Sigmoid colon (tissue), 7 donors: ENCODE measurements around the gene FAM50B. TPM values are rescaled to one million over a fixed set of nuclear protein-coding genes. Genes with fewer than 3 reads are reported as not detected.

ENCODE experiments used
- DNase-seq: peaks from one replicate; pipeline ENCODE4 v3.0.0-alpha.2; 2019
- H3K27ac ChIP-seq, 4 donors: fragments of 200-600 bp; sonication (generic); one replicate each; pipeline ENCODE4 v1.5.1; 2016 to 2019; ENCODE audit warnings: mild to moderate bottlenecking in 1 of 4
- H3K27me3 ChIP-seq, 3 donors: fragments of 200-600 bp; sonication (generic); one replicate each; pipeline ENCODE4 v1.5.1; 2019; ENCODE audit warnings: mild to moderate bottlenecking in 1 of 3
- H3K36me3 ChIP-seq, 4 donors: fragments of 200-600 bp; sonication (generic); one replicate each; pipeline ENCODE4 v1.5.1; 2016 to 2019
- H3K4me1 ChIP-seq, 4 donors: fragments of 200-600 bp; sonication (generic); one replicate each; pipeline ENCODE4 v1.5.1; 2017 to 2019
- H3K4me3 ChIP-seq, 4 donors: fragments of 200-600 bp; sonication (generic); one replicate each; pipeline ENCODE4 v1.5.1; 2017 to 2019; ENCODE audit warnings: mild to moderate bottlenecking in 2 of 4, moderate library complexity in 1 of 4
- H3K9me3 ChIP-seq, 4 donors: fragments of 200-600 bp in 3 of 4; sonication (generic) in 3 of 4; one replicate each; pipeline versions ENCODE4 v1.5.1 to v1.6.1; 2013 to 2019
- CTCF ChIP-seq, 4 experiments: fragments of 450-650 bp in 3 of 4; fragments of 200-600 bp in 1 of 4; IDR thresholded peaks; one replicate each; pipeline ENCODE4 v1.5.1; 2016 to 2019; ENCODE audit warnings: antibody characterized with exemption in 4 of 4, mild to moderate bottlenecking in 3 of 4, moderate library complexity in 2 of 4
- EP300 ChIP-seq, 4 donors: sonication (generic); formaldehyde crosslinking; IDR thresholded peaks; one replicate each; pipeline ENCODE4 v1.6.1; 2017; ENCODE audit warnings: antibody characterized with exemption in 4 of 4
- POLR2A ChIP-seq, 2 donors: fragments of 450-650 bp; IDR thresholded peaks; one replicate each; pipeline ENCODE4 v1.6.1; 2016; ENCODE audit warnings: antibody characterized with exemption in 2 of 2, mild to moderate bottlenecking in 2 of 2, moderate library complexity in 2 of 2
- POLR2AphosphoS5 ChIP-seq, 4 donors: sonication (generic); formaldehyde crosslinking; IDR thresholded peaks; one replicate each; pipeline ENCODE4 v1.6.1; 2017; ENCODE audit warnings: antibody characterized with exemption in 4 of 4
- WGBS, 2 donors: extraction: QIAGEN DNeasy Blood & Tissue Kit; methylation state at CpG; one replicate each; pipeline ENCODE4 v1.1.7; 2013; 5-methylcytosine and 5-hydroxymethylcytosine counted together
- intact Hi-C: fragments of 100-400 bp; cut with DNase I; formaldehyde crosslinking; loops from one replicate; pipeline ENCODE4 v1.15.1; 2023
- polyA plus RNA-seq, 3 donors: library from polyadenylated mRNA; stranded (reverse); fragments of 200-250 nt; gene quantifications; one replicate each; pipeline ENCODE4 v1.2.3, GENCODE V29; 2013
- total RNA-seq, 4 donors: library from RNA; depleted of rRNA; stranded (reverse); fragments of >200 nt; gene quantifications; one replicate each; pipeline ENCODE4 v1.1.0, GENCODE V29; 2016
- donor health status: healthy with polysubstance abuse.
- donor health status: Bipolar disorder and iron deficiency.
- donor health status: healthy.

The FAM50B gene
- total and polyA plus RNA-seq, 7 donors, result 2.5 to 16.1 (median 9.6) TPM

GRCh38 chr6:3823671-3824070, 25.5 kb upstream of the FAM50B start:
- 91 to 96% methylated on average over 6 of the region's 6 CpGs for WGBS, 2 donors
- TF ChIP-seq POLR2A (IDR thresholded peaks at IDR 0.05), result no peak
- no peak for TF ChIP-seq POLR2AphosphoS5 (IDR thresholded peaks at IDR 0.05)
- TF ChIP-seq EP300 (IDR thresholded peaks at IDR 0.05), result no peak
- TF ChIP-seq CTCF (IDR thresholded peaks at IDR 0.05), result no peak
- Histone ChIP-seq H3K27ac (no peak overlapping the region), H3K4me1 (peaks cover 0 to 53% (median 36%) of the 10 kb centered on the region in 4 donors), H3K36me3 (no peaks in the 10 kb centered on the region), H3K27me3 (no peaks in the 10 kb centered on the region), H3K9me3 (no peaks in the 10 kb centered on the region), H3K4me3 (no peak overlapping the region)
- intact Hi-C loops, result loop anchor here (2.0 kb wide), 1 partner anchor 71 kb away; no protein-coding TSS in a partner anchor
- no peak for DNase-seq

GRCh38 chr6:3825331-3825831, 23.8 kb upstream of the FAM50B start:
- H3K27me3 ChIP-seq, result no peaks in the 10 kb centered on the region
- H3K4me1 ChIP-seq, result peaks cover 0 to 39% (median 25%) of the 10 kb centered on the region in 4 donors
- TF ChIP-seq EP300 (IDR thresholded peaks at IDR 0.05) (no peak), POLR2A (IDR thresholded peaks at IDR 0.05) (no peak), CTCF (IDR thresholded peaks at IDR 0.05) (peak in 3 of 4 experiments; percentile 25 to 48 (median 26))
- WGBS, 2 donors, result 70 to 71% methylated on average over 15 of the region's 15 CpGs
- intact Hi-C loops, result loop anchor here (2.0 to 5.0 kb wide), 2 partner anchors 73 to 87 kb away; no protein-coding TSS in a partner anchor
- H3K36me3 ChIP-seq, result no peaks in the 10 kb centered on the region
- H3K4me3 ChIP-seq, result peak overlapping the region in 3 of 4 donors; percentile 12 to 35 (median 25)
- H3K27ac ChIP-seq, result peak overlapping the region; percentile 89 to 95 (median 92)
- H3K9me3 ChIP-seq, result no peaks in the 10 kb centered on the region
- peak; percentile 77 for DNase-seq

DNA sequence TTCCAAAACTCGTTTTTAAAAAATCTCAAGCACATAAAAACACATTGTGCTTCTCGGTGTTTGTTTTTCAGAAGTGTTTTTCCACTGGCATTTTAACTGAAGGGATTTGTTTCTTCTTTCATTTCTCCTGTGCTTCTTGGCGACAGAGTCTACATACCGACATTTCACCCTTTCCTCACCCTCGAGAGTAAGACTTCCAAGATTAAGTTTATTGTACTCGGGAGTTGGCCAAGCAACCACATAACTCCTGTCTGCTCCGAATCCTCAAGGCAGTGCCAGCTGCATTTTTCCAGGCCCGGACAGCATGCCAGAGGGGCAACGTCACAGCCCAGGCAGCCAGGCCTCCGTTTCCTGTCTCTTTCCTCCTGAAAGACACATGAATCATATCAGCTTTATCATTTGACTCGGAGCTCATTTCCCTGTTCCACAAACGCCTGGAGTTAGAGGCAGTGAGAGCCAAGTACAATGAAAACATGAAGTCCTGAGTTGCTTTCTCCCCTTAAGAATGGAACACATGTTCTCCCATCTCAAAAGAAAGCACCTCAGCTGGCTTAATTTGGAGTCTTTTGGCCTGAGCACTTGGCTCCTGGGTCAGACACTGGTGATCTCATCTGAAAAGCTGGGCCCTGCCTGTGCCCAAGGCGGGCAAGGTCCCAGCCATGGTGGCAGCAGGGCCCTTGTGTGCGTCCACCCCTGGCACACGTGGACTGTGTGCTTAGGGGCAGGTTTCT, 23.2 kb upstream of the FAM50B start:
- 27 to 57% methylated on average over 15 of the region's 15 CpGs for WGBS, 2 donors
- intact Hi-C loops, result loop anchor here (2.0 to 5.0 kb wide), 2 partner anchors 73 to 86 kb away; no protein-coding TSS in a partner anchor
- peaks cover 0 to 39% (median 21%) of the 10 kb centered on the region in 4 donors for H3K4me1 ChIP-seq

GRCh38 chr6:3829285-3829684, 19.9 kb upstream of the FAM50B start:
- peaks cover 0 to 32% (median 21%) of the 10 kb centered on the region in 4 donors for H3K4me1 ChIP-seq
- H3K27ac ChIP-seq, result no peak overlapping the region
- no peaks in the 10 kb centered on the region for H3K36me3 ChIP-seq
- TF ChIP-seq EP300 (IDR thresholded peaks at IDR 0.05) (no peak), POLR2A (IDR thresholded peaks at IDR 0.05) (no peak), CTCF (IDR thresholded peaks at IDR 0.05) (no peak), POLR2AphosphoS5 (IDR thresholded peaks at IDR 0.05) (no peak)
- intact Hi-C loops, result loop anchor here (5.0 kb wide), 1 partner anchor 83 kb away; no protein-coding TSS in a partner anchor
- H3K4me3 ChIP-seq, result no peak overlapping the region
- H3K9me3 ChIP-seq, result no peaks in the 10 kb centered on the region
- 87 to 94% methylated on average over 5 of the region's 5 CpGs for WGBS, 2 donors
- DNase-seq, result no peak
- no peaks in the 10 kb centered on the region for H3K27me3 ChIP-seq

More for the DNA sequence above, 23.2 kb upstream of the FAM50B start:
- no peaks in the 10 kb centered on the region for H3K36me3 ChIP-seq
- peak; percentile 96 for DNase-seq
- H3K27me3 ChIP-seq, result no peaks in the 10 kb centered on the region
- TF ChIP-seq POLR2AphosphoS5 (IDR thresholded peaks at IDR 0.05) (peak; percentile 57 to 89 (median 87)), POLR2A (IDR thresholded peaks at IDR 0.05) (no peak), EP300 (IDR thresholded peaks at IDR 0.05) (peak in 3 of 4 donors; percentile 70 to 84 (median 79))
- peak overlapping the region; percentile 89 to 95 (median 92) for H3K27ac ChIP-seq
- H3K4me3 ChIP-seq, result peak overlapping the region in 3 of 4 donors; percentile 12 to 35 (median 25)
- no peaks in the 10 kb centered on the region for H3K9me3 ChIP-seq

- Histone ChIP-seq H3K4me1 (peaks cover 0 to 17% (median 9%) of the 10 kb centered on the region in 4 donors), H3K27me3 (no peaks in the 10 kb centered on the region), H3K27ac (no peak overlapping the region), H3K4me3 (no peak overlapping the region), H3K9me3 (no peaks in the 10 kb centered on the region), H3K36me3 (no peaks in the 10 kb centered on the region)
- intact Hi-C loops, result no loop called here
- DNase-seq, result no peak
- WGBS, 2 donors, result 94 to 96% methylated on average over 4 of the region's 4 CpGs
- TF ChIP-seq POLR2A (IDR thresholded peaks at IDR 0.05), result no peak
Measured at GRCh38 chr6:3830806-3831205, 18.4 kb upstream of the FAM50B start.
